Hematopoietic multipotent progenitor cell treated with erythropoietin and hydrocortisone succinate and interleukin-3 and kit ligand, for 15 days (in vitro differentiated cells): Measurements from ENCODE around the gene EAPP.
"Not testable (repeated sequence)": the region's sequence is repeated elsewhere in the genome, so short reads cannot be mapped to it uniquely, and the experiment has no call there.

Experiments used
- DNase-seq: peaks from one replicate; pipeline ENCODE4 v3.0.0-alpha.2; 2015; ENCODE audit warnings: low spot score

The EAPP gene

DNA sequence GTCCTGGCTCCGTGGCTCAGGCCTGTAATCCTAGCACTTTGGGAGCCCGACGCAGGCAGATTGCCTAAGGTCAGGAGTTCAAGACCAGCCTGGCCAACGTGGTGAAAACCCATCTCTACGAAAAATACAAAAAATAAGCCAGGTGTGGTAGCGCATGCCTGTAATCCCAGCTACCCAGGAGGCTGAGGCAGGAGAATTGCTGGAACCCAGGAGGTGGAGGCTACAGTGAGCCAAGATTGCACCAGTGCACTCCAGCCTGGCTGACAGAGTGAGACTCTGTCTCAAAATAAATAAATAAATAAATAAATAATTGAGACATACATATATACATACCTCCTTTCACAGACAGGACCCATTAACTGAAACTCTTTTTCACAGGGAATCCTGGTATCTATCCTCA lies 1.4 kb downstream of the EAPP start:
- not testable (repeated sequence) for DNase-seq

DNA sequence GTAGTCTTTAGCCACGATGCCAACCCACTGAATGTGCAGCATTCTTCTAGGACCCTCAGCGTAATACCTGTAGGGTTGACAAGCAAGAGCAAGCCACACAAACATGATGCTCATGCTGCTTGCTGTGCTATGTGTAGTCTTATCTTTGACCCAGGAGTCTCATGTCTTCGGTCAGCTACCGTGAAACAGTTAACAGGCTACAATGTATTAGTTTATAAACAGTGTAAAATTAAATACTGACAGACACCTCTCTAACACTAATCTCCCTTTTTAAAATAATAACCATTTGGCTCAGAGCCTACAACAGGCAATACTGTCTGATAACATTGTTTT lies 1.9 kb downstream of the EAPP start:
- DNase-seq: no peak

DNA sequence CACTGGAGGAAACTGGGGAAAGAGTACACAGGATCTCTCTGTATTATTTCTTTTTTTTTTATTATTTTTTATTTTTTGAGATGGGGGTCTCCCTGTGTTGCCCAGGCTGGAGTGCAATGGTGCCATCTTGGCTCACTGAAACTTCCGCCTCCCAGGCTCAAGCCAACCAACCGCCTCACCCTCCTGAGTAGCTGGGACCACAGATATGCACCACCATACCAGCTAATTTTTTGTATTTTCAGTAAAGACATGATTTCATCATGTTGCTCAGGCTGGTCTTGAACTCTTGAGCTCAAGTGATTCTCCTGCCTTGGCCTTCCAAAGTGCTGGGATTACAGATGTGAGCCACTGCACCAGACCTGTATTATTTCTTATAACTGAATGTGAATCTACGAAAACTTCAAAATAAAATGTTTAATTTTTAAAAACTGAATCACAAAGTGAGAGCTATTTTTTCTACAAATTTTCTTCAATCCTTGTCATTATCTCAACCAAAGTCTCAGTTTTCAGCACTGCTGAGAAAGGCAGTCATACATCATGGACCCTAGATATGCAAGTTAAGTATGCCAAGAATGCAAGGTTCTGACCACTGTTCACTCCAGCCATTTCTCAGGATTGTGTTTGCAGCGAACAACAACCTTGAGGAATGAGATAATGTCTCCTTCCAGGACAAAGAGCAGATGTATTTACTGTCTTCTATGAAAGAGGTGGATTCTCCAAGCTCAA lies 2.4 kb downstream of the EAPP start:
- no peak for DNase-seq

DNA sequence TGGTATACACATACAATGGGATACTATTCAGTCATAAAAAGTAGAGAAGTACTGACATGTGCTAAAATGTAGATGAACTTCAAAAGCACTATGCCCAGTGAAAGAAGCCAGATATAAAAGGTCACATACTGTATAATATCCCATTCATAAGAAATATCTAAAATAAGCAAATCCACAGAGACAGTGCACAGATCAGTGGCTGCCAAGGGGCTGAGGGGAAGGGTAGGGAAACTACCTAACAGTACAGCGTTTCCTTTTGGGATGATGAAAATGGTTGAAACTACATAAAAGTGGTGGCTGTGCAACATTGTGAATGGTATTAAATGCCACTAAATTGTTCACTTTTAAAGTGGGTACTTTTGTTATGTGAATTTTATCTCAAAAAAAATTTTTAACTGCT lies 11.9 kb downstream of the EAPP start:
- no peak for DNase-seq

DNA sequence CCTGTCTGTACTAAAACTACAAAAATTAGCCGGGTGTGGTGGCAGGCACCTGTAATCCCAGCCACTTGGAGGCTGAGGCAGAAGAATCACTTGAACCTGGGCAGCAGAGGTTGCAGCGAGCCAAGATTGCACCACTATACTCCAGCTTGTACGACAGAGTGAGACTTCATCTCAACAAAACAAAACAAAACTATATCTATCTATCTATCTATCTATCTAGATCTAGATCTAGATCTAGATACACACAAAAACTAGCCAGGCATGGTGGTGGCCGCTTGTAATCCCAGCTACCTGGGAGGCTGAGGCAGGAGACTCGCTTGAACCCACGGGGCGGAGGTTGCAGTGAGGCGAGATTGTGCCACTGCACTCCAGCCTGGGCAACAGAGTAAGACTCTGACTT lies 15.3 kb downstream of the EAPP start:
- DNase-seq: not testable (repeated sequence)

DNA sequence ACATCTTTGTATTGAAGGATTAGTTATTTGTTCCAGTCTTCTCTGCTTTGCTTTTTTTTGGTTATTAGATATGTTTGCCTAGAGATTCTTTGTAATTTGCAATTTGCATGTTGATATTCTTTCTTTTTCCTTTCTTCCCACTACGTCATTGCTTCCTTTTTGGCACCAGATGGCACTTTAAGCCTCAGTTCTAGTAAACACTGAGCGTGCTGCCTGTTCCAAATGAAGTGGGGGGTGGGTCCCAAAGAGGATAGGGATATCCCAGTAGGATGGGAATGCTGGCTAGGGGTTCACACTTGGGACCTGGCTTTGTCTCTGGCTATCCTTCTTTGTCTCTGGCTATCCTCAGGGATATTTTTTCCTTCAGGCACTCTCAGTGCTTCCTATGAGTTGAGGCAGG lies 17.0 kb downstream of the EAPP start:
- no peak for DNase-seq

DNA sequence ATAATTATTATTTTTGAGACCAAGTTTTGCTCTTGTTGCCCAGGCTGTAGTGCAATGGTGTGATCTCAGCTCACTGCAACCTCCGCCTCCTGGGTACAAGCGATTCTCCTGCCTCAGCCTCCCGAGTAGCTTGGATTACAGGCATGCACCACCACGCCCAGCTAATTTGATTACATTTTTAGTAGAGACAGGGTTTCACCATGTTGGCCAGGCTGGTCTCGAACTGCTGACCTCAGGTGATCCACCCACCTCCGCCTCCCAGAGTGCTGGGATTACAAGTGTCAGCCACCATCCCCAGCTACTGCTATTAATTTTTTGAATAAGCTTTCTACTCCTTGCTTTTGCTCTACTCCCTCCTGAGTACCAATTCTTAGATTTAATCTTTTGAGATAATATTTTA lies 18.4 kb downstream of the EAPP start:
- not testable (repeated sequence) for DNase-seq

DNA sequence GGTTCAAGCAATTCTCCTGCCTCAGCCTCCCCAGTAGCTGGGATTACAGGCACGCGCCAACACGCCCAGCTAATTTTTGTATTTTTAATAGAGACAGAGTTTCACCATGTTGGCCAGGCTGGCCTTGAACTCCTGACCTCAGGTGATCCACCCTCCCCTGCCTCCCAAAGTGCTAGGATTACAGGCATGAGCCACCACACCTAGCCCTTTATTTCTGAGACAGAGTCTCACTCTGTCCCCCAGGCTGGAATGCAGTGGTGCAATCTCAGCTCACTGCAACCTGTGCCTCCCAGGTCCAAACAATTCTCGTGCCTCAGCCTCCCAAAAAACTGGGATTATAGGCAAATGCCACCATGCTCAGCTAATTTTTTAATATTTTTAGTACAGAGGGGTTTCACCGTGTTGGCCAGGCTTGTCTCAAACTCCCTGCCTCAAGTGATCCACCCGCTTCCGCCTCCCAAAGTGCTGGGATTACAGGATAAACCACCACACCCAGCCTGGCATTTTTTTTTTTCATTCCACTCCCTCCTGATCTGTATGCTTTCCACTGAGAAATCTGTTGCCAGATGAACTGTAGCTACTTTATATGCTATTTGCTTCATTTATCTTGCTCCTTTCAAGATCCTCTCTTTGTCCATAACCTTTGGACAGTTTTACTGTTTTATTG lies 19.1 kb downstream of the EAPP start:
- DNase-seq: not testable (repeated sequence)

DNA sequence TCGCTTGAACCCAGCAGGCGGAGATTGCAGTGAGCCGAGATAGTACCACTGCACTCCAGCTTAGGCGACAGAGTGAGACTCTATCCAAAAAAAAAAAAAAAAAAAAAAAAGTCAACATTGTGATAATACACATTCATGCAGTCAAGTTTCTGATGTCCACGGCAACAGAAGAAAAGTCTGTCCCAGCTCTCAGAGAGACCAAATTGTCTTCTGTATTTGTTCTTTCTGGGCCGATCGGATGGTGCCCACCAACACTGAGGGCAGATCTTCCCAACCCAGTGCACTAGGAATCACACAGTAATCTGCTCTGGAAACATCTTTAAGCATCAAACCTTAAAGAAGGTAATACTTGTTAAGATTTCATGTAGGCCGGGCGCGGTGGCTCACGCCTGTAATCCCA lies 31.6 kb downstream of the EAPP start:
- DNase-seq: no peak

DNA sequence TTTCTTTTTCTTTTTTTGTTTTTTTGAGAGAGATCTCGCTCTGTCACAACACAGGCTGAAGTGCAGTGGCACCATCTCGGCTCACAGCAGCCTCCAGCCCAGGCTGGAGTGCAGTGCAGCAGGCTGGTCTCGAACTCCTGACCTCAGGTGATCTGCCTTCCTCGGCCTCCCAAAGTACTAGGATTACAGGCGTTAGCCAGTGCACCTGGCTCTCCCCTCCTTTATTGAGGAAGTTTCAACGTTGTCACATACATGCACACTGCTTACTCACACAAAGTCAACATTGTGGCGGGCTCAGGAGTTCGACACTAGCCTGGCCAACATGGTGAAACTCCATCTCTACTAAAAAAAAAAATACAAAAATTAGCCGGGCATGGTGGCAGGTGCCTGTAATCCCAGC lies 32.0 kb downstream of the EAPP start:
- no peak for DNase-seq

DNA sequence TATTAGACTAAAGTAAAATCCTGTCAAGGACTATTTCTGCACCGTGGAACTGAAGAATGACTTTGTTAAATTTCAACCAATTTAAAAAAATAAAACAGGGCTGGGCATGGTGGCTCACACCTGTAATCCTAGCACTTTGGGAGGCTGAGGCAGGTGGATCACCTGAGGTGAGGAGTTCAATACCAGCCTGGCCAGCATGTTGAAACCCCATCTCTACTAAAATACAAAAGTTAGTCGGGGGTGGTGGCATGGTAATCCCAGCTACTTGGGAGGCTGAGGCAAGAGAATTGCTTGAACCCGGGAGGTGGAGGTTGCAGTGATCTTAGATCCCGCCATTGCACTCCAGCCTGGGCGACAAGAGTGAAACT lies 34.4 kb downstream of the EAPP start:
- DNase-seq: not testable (repeated sequence)

DNA sequence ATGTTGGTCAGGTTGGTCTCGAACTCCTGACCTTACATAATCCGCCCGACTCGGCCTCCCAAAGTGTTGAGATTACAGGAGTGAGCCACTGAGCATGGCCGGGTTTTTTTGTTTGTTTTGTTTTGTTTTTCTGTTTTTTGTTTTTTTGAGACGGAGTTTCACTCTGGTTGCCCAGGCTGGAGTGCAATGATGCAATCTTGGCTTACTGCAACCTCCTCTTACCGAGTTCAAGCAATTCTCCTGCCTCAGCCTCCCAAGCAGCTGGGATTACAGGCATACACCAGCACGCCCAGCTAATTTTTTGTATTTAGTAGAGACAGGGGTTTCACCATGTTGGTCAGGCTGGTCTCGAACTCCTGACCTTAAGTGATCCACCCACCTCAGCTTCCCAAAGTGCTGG lies 35.5 kb downstream of the EAPP start:
- not testable (repeated sequence) for DNase-seq

DNA sequence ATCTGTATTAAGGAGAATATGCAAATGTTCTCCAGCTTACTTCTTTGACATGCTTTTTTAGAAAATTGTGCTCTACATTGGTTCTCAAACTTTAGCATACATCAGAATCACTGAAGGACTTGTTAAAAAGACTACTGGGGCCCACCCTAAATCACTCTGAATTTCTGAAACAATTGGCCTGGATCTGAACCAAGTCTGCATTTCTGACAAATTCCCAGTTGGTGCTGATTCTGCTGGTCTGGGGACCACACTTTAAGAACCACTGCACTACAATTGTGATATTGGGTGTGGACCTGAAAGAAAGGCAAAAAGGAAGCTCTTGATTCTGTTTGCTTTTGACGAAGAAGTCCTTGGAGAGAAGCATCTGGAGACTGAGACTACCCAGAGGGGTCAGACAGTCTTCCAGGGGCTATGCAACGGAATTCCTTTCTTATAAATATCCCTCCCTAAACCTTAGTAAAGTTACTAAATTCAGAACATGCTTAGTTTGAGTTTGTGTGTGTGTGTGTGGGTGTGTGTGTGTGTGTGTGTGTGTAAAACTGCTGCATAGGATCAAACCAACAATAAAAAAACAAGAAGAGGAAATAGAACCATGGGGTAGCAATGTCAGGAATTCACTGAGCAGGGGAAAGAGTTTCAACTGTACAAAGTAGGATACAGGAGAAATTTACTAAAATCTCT lies 36.8 kb downstream of the EAPP start:
- no peak for DNase-seq

DNA sequence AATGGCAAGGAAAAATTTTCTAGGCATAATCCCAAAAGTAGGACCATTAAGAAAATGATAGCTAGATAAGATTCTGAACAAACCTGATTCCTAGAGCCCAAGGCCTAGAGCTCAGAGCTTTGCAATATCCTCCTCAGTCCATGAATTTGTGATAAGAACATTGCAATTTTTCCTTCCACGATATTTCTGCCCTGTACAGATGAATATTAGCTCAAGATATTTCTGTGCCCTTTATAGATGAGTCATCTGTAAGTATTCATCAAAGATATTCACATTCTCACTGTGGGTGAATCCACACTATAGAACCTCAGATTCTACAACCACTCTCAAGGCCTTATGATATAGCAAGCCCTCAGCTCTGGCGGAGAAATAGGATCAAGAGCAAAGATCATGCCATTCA lies 37.5 kb downstream of the EAPP start:
- no peak for DNase-seq

DNA sequence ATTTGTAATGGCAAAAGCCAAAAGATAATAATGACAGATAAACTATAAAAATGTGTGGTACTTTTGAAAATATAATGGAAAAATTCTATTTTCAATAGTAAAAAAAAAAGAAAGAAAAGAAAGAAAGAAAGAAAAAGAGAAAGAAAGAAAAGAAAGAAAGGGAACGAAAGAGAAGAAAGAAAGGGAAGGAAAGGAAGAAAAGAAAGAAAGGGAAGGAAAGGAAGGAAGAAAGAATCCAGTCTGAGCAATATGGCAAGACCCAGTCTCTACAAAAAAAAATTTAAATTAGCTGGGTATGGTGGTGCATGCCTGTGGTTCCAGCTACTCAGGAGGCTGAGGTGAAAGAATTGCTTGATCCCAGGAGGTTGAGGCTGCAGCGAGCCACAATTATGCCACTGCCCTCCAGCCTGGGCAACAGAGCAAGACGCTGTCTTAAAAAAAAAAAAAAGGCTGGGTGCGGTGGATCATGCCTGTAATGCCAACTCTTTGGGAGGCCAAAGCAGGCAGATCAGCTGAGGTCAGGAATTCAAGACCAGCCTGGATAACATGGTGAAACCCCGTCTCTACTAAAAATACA lies 38.4 kb downstream of the EAPP start:
- no peak for DNase-seq

DNA sequence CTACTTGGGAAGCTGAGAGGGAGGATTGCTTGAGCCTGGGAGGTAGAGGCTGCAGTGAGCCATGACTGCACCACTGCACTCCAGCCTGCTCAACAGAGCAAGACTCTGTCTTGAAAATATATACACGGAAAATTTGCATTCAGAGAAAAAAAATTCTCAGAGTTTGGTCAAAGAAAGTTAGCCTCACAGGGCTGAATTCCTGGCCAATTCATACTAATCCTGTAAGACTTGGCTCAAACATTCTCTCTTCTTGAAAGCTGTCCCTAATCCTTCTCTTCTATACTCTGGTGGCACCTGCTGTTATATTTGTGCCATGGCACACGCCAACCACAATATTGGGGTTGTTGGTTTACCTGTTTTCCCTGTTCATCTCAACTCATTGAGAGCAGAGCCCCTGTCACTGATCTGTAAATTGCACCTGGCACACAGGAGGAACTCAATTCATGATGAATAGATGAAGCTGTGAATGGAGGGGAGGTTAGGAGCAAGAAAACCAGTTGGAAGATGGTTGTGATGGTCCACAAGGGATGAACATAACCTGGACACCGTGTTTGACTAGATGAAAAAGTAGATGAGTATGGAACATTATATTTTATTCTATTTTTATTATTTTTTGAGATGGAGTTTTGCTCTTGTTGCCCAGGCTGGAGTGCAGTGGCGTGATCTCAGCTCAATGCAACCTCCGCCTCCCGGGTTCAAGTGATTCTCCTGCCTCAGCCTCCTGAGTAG lies 40.7 kb downstream of the EAPP start:
- no peak for DNase-seq

DNA sequence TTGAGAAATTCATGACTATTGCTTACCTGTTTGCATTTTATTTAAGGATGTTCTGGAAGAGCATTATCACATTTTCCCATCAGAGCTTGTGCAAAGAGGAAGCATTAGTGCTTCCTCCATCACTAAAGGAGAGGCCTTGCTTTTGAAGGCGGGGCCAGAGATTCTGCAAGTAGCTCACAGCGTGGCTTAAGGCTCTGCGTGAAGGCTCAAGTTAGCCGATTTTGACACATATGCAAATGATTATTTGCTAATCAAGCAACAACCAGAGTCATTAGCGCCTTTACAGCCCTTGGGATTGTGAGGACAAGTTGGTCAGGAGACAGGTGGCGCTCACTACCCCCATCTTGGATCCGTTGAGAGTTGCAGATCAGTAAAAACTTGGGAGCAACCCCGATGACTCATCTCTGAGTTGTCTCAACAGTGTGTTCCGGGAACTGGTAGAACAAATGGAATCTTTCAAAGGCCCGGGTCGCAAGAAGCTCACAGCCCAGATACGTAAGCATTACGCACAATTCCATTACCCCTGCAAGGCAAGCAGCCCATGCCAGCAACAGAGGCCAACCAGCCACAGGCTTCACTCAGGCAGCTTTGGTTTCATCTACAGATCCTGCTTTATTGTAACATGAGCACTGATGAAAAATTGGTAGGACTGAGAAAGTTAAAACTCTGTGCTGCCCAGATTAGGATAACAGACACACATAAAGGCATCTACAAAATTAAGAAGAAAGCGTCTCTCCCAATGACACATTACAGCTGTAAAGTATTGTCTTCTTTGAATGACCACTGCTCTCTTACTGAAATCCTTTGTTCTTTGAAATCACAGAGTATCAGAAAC lies 42.6 kb downstream of the EAPP start:
- DNase-seq: no peak

DNA sequence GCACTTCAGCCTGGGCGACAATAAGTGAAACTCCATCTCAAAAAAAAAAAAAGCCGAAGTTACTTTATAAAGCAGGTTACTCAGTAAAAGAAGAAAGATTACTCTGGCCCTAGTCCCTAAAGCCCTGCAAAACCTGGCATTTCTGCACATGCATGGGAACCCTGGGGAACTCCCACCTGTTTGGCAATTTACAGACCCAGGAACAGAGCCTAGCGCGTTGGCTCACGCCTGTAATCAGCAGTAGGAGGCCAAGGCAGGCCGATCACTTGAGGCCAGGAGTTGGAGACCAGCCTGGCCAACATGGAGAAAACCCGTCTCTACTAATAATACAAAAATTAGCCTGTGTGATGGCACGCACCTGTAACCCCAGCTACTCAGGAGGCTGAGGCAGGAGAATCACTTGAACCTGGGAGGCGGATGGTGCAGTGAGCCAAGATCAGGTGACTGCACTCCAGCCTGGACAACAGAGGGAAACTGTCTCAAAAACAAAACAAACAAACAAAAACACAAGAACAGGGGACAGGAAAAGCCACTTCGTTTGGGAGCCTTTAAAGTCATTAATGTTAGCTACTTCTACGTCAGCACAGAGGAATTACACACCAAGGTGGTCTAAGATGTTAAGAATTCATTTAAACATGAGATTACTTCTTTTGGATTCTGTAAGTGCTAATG lies 43.4 kb downstream of the EAPP start:
- DNase-seq: no peak

DNA sequence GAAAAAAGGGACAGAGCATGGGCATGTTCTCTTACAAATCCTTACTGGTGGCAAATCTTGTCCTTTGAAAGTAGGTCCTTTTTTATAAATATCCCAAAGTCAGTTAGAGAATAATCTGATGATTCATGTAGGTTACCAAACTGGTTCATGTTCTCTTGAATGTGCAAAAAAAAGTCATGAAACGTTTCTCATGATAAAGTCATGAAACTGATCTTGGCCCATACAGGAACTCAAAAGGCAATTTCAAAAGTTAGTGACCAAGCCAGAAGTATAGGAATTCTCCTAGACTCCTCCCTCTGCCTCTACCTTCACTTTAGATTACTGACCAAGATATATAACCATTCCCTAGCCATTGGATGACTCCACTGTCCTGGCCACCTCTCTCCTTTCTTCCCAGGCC lies 50.2 kb downstream of the EAPP start:
- DNase-seq: no peak

DNA sequence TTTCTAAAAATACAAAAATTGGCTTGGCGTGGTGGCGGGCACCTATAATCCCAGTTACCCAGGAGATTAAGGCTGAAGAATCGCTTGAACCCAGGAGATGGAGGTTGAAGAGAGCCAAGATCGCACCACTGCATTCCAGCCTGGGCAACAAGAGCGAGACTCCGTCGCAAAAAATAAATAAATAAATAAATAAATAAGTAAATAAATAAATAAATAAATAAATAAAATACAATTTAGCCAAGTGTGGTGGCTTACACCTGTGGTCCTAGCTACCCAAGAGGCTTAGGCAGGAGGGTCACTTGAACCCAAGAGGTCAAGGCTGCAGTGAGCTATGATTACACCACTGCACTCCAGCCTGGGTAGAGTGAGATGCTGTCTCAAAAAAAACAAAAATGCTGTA lies 51.0 kb downstream of the EAPP start:
- DNase-seq: no peak

DNA sequence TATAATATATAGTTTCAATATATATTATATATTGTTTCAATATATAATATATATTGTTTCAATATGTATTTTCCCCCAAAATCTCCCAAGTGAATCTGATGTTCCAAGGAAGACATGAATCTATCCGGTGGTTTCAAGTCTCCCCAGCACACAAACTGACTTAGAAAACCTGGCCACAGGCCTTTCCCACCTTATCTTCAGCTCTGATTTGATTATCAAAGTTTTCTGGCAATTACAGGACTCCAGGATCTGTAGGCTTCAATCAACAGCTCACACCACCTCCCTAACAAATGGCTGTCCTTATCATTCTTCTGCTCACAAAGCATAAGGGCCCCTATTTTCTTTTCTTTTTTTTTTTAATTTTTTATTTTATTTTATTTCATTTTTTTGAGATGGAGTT lies 54.8 kb downstream of the EAPP start:
- no peak for DNase-seq
